Ramos (cell line): ENCODE measurements around the gene FBXO42.
"Not testable (repeated sequence)": the region's sequence is repeated elsewhere in the genome, so short reads cannot be mapped to it uniquely, and the experiment has no call there.

Experiments
- in situ Hi-C: fragments of 300-500 bp; cut with MboI; formaldehyde crosslinking; loops from one replicate; pipeline ENCODE4 v1.14.3; 2022; ENCODE audit warnings: low sequenced_read_pairs; ENCODE audit not compliant: unreplicated experiment

FBXO42 gene

DNA sequence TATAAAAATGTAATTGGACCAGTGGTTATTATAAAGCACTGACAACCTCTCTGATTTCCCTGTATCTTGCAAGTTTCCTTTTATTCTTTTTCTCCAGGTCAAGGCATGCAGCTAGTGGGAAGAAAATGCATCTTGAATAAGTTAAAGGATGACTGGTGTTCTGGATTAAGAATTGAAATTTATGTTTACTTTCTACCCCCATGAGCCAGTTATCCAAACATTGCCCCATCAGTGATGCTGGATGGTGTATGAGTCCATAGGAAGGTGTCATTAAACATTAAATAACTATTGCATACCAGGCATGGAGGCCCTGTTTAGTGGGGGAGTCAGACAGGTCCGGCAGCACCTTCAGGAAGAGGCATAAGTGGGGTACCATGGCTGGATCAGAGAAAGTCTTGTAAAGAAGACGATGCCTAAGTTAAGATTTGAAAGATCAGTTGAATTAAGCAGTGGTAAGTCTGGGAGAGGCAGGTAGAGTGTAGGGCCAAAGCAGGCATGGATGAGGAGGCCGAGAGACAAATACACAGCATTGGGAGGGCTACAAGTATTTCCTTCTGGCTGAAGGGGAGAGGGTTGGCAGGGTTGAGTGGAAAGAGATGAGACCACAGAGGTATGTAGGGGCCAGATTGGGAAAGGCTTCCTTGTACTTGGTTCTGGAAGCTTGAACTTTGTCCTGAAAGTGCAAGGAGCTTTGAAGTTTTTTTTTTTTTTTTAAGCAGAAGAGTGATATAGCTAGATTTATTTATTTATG, 20.4 kb upstream of the FBXO42 start:
- in situ Hi-C loops, result no loop called here

DNA sequence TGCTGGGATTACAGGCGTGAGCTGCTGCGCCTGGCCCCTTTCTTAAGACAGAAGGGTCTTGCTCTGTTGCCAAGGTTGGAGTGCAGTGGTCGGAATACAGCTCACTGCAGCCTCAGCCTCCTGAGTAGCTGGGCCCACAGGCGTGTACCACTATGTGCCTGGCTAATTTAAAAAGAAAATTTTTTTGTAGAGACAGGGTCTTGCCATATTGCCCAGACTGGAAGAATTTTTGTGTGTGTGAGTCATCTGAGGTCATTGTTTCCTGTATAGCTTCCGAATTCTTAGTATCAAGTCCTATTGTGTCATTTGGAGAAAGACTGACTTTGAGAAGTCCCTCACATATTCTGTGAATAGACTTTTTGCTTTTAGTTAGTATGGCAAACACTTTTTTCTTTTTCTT, 19.4 kb upstream of the FBXO42 start:
- in situ Hi-C loops, result no loop called here

DNA sequence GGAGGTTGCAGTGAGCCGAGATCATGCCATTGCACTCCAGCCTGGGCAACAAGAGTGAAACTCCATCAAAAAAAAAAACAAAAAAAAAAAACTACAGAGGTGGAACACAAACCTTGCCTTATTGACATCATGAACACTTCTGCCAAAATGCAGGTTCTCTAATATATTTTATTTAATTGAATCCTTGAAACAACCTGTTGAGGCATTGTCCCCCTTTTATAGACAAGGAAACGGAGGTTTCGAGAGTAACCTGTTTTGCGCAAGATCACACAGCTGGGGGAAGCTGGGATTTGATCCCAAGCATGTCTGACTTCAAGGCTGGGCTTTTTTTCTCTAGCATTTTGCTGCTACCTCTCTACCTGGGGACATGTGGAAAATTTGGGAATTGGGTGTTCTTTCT, 17.5 kb upstream of the FBXO42 start:
- in situ Hi-C loops, result loop anchor here (10.0 kb wide), 1 partner anchor 285 kb away; no protein-coding TSS in a partner anchor

DNA sequence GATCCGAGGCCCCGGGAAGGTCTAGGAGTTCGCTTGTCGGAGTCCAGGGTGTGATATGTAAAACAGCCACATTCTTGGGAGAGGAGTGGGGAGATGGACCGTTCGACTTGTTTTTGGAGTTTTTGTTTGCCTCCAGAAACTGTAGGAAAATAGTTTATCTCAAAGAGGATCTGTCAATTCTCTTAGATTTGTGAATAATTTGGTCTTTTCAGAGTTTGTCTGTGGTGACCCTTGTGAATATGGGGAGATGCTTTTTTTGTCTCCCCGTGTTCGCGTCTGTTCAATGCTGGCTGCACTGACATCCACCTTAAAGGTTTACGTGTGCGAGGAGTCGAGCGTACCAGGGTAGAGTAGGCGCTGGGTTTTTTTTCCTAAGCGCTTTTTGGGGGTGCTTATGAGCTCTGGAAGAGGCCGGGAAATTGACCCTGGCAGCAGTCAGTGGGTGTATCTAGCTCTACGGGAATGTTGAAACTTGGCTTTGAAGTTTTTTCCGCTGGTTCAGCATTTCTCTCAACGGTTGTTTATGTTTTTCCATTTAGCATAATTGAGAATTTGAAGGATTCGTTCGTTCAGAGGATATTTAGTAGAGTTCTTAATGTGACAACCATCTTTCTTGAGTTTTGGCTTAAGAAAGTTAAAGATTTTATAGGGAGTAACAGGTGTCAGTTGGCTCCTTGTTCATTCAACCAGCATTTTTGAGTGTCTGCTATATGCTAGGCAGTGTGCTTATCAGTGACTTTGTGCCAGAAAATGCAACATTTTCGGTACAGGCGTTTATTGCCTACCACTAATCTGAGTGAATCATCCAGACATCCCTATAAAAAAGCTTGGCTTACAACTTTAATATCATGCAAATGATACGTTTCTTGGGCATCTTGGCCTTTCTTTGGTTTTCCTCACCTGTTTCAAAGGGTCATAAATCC, 15.9 kb upstream of the FBXO42 start:
- in situ Hi-C loops, result loop anchor here (10.0 kb wide), 1 partner anchor 283 kb away; no protein-coding TSS in a partner anchor

DNA sequence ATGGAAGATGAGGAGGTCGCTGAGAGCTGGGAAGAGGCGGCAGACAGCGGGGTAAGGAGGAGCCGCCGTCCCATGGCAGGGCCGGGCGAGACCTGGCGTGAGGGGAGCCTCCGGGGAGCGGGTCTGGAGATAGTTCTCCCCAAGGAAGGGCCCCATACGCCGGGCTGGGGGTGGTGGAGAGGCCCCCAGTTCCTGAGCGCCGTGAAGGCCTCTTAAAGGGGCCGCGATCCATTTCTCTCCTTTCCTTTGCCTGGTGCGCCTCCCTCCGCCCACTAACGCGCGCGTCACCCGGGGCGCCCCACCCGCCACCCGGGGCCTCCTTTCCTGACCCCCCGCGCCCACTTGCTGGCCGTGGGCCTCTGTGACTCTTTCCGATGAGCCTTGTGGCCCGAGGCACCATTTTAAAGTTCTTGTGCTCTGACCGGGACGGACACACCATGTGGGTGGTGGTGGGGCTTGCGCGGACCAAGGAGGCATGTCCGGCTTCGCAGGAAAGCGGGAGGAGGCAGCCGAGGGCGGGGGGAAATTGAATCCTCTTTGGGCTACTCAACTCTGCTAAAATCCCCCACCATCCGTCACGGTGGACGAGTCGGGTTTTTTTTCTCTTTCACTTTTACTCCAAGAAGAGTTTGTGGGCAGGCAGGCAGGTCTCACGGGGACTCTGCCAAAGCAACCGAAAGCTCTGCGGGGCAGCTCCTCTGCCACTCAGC, 15.1 kb upstream of the FBXO42 start:
- in situ Hi-C loops, result loop anchor here (10.0 kb wide), 1 partner anchor 283 kb away; no protein-coding TSS in a partner anchor

DNA sequence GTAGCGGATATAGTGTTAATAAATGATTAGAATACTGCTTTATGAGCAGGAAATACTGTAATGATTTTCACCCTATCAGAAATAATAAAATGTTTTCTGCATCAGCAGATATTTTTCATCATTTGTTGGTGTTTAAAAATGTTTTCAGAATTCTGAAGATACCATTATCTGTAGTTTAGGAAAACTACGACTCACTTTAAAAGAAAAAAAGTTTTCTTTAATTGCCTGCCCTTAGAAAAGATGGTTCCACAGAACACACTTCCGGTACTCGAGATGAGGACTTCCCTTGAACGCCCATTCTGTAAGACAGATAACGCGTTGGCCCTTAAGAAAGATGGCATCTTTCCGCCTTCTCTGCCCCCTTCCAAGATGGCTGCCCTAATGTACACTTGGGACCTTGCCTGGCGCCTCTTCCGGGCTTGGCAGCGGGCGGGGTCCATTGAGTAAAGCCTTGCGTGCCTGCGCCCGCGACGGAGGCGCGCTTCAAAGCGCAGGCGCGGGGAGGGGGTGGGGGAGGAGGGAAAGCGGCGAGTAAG, 14.5 kb upstream of the FBXO42 start, which contains the start of gene SZRD1:
SZRD1 (plus strand) TSS at position 521 of the 536 bp plus-strand sequence. CDS start 16 bp downstream, outside the sequence.
- in situ Hi-C loops, result loop anchor here (10.0 kb wide), 1 partner anchor 282 kb away; no protein-coding TSS in a partner anchor

DNA sequence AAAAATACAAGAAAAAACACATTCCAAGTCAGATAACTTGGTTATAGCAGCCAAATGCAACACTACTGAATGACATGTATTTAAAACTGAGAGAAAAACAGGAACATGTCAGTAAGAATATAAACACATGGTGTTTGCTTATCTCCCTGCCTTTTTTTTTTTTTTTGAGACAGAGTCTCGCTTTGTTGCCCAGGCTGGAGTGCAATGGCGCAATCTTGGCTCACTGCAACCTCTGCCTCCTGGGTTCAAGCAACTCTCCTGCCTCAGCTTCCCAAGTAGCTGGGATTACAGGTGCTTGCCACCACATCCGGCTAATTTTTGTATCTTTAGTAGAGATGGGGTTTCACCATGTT, 12.8 kb upstream of the FBXO42 start:
- in situ Hi-C loops, result loop anchor here (10.0 kb wide), 1 partner anchor 280 kb away; no protein-coding TSS in a partner anchor

DNA sequence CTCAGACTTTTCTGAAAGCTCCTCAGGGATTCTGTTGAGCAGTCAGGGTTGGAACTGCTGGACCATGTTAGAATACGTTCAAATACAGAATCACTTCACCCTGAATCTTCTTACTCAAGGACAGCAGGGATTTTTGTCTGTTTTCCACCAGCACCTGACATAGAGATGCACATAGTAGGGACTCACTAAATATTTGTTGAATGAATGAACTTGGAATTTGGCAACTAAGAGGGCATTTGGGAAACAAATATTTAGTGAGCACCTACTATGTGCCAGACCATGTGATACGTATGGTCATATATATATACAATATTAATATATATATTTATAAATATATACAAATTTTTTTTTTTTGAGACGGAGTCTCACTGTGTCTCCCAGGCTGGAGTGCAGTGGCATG, 4.6 kb upstream of the FBXO42 start:
- in situ Hi-C loops, result no loop called here

DNA sequence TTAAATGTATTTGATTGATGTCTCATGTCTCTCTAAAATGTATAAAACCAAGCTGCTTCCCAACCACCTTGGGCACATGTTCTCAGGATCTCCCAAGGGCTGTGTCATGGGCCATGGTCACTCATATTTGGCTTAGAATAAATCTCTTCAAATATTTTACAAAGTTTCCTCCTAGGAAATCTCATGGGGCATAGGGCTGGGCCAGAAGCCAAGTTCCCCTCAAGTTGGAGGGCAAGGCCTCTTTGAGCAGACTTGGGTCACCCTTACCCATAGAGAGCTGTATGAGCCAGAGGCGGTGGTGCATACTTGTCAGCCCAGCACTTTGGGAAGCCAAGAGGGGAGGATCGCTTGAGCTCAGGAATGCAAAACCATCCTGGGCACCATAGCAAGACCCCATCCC, 2.3 kb upstream of the FBXO42 start:
- in situ Hi-C loops, result no loop called here

DNA sequence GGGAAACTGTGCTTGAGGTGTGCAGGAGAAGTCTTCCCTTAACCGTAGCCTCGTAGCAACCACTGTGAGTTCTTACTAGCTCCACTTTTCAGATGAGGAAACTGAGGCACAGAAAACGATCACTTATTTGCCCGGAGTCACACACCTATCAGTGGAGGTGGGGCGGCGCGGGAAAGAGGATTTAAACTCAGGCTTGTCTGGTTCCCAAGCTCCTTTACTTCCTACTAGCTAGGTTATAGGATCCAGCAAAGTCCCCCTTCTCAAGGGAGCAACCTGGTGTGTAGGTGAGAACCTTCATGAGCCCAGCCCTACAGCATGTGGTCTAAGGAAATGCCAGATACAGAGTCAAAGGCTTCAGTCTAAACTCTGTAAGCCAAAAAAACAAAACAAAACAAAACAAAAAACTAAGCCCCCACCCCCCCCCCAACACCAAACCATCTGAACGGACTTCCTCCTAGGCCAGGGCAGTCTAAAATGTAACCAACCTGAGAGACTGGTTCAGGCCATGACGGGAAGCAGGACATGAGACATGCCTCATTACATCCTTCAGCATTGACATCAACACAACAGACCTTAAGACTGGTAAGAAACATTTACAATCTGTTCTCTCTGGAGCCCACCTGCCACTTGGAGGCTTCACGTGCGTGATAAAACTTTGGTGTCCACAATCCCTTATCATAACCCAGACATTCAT, 709 bp upstream of the FBXO42 start:
- in situ Hi-C loops, result no loop called here

DNA sequence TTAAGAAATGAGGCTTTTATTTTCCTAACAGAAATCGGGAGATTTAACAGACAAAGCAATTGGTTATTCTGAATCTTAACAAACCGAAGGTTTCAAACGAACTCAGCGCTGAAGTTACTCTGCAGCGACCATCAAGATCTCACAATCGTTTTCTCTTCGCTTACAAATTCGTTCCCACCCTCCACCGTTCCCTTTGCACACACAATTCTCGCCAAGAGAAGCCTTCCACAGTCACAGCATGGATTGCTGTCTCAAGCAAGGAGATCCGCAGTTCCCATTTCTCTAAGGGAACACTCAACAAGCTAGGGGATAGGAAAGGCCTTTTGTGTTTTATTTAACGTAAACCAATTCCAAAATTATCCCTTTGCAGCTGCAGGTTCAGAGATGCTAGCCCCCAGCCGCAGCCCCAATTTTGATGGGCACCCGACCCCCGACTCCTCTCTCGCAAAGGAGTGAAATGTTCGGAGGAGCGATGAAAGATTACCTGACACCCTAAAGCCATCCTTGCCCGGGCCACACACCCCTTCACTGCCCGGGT, 755 bp downstream of the FBXO42 start:
- in situ Hi-C loops, result no loop called here

DNA sequence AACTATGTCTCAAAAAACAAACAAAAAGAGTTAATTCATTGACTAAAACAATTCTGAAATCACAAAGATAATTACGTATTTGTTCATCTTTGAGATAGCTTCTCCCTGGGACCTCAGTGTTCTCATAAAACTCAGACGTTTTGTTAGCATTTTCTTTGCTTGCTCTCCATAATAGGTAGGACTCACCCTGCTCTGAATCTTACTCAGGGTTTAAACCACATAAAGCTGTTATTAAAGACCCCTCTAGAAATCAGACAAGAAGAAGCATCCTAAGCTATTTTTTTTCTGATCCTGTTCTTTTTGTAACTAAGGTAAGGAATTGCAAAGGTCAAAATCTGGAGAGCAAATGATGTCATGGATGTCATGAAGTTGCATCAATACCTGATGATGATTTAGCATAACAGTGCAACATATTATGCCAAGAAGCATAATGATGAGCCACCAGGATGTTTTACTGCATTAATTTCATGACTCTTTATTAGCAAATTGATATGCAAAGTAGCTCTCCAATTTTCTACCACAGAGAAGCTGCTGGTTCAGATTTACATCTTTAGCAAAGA, 2.4 kb downstream of the FBXO42 start:
- in situ Hi-C loops, result no loop called here

DNA sequence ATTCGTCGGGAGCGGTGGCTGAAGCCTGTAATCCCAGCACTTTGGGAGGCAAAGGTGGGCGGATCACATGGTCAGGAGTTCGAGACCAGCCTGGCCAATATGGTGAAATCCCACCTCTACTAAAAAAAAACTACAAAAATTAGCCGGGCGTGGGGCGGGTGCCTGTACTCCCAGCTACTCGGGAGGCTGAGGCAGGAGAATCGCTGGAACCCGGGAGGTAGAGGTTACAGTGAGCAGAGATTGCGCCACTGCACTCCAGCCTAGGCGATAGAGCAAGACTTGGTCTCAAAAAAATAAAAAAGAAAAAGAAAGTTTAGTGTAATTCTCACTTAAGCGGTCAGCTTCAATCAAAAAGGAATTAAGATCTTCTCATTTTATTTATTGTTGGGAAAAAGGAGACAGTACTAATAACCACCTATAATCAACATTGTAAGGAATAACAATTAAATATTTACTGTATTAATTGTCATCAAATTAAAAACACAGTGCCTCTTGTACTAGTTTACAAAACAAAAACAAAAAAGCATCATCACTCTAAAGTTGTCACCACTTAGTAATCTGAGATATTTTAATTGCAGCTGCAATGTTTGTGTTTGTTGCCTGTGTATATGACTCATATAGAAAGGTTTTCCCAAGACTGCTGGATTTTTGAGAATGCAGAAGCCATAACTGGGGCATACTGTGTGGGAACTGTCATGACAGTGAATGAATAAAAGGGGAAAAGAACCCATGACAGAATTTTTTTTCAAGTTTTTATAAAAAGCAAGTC, 3.7 kb downstream of the FBXO42 start:
- in situ Hi-C loops, result no loop called here

DNA sequence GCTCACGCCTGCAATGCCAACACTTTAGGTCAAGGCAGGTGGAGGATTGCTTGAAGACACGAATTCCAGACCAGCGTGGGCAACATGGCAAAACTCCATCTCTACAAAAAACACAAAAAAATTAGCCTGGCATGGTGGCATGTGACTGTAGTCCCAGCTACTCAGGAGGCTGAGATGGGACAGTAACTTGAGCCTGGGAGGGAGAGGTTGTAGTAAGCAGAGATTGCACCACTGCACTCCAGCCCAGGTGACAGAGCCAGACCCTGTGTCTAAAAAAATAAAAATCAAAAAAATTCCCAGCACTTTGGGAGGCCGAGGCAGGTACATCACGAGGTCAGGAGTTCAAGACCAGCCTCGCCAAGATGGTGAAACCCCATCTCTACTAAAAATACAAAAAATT, 9.0 kb downstream of the FBXO42 start:
- in situ Hi-C loops, result not testable (repeated sequence)

DNA sequence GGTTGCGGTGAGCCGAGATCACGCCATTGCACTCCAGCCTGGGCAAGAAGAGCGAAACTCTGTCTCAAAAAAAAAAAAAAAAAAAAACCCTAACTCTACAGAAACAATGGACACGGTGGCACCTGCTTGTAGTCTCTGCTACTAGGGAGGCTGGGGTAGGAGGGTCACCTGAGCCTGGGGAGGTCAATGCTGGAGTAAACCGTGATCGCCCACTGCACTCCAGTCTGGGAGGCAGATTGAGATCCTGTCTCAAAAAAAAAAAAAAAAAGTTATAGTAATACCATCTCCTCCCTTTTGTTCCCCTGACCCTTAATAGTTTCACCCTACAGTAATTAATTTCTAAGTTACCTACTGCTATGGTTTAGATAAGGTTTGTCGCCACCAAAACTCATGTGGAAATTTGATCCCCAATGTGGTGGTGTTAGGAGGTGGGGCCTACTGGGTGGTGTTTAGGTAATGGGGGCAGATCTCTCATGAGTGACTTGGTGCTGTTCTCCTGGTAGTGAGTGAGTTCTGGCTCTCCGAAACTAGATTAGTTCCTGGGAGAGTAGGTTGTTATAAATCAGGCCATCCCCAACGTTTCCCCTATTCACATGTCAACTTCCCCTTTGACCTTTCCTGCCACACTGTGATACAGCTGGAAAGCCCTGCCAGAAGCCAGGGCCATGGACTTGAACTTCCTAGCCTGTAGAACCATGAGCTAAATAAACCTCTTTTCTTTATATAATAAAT, 9.8 kb downstream of the FBXO42 start:
- in situ Hi-C loops, result no loop called here

DNA sequence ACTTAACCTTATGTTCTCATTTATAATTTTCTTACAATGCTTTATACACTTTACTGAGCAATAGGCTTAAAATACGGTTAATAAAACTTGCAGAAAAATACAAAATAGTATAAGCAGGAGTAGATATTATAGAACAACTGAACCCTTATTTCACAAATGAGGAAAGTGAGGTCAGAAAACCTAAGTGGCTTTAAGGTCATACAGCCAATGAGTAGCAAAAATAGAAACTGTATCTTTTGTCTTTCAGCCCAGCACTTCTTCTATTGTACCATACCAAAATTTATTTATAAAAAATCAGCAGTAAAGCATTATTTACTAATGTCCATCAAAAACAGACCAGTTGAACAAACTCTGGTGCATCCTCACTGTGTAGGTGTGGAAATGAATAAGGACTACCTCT, 11.6 kb downstream of the FBXO42 start:
- in situ Hi-C loops, result no loop called here

DNA sequence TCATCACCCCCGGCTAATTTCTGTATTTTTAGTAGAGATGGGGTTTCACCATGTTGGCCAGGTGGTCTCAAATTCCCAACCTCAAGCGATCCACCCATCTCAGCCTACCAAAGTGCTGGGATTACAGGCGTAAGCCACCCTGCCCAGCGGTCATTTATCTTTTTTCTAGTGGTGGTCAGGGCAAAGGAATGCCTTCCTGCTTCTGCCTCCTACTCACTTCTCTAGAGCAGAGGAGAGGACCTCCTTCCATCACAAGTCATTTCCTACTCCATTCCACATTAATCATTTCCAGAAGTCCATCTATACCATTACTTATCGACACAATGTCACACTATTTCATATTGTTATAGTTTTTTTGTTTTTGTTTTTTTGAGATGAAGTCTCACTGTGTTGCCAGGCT, 13.3 kb downstream of the FBXO42 start:
- in situ Hi-C loops, result no loop called here
